GM12878 (cell line): Measurements from ENCODE around the gene KRTAP10-1. TPM values are rescaled to one million over a fixed set of nuclear protein-coding genes. Genes with fewer than 3 reads are reported as not detected.

Source experiments
- ATAC-seq: fragments of 200-7000 bp; cut with Tn5 transposase; 3 replicates; pipeline ENCODE4 v1.9.1; 2020; ENCODE audit warnings: mild to moderate bottlenecking, moderate library complexity
- BruUV-seq: library from RNA; stranded (reverse); fragments of 400-500 nt; replicated peaks from 2 replicates; lab custom pipeline; 2021; lab: Mats Ljungman, UMichigan
- CTCF ChIA-PET: fragments of 300-600 bp; sonication (Branson Sonifier 250); formaldehyde crosslinking; extraction: SDS; loops from one replicate; lab custom pipeline; 2021; ENCODE audit warnings: inconsistent platforms; lab: Yijun Ruan, JAX
- POLR2A ChIA-PET: fragments of 350-600 bp; formaldehyde crosslinking; extraction: SDS; loops from one replicate; lab custom pipeline; 2021; ENCODE audit warnings: inconsistent platforms; lab: Charles Lee
- RAD21 ChIA-PET: fragments of 300-600 bp; sonication (Branson Sonifier 250); formaldehyde crosslinking; loops from one replicate; lab custom pipeline; 2023; ENCODE audit warnings: antibody characterized with exemption; ENCODE audit not compliant: unreplicated experiment; lab: Charles Lee
- SMC1A ChIA-PET: fragments of 300-600 bp; sonication (Branson Sonifier 250); formaldehyde crosslinking; loops from one replicate; lab custom pipeline; 2023; ENCODE audit not compliant: unreplicated experiment, uncharacterized antibody; lab: Charles Lee
- DNase-seq: peaks from one replicate; pipeline ENCODE4 v3.0.0-alpha.2; 2011; ENCODE audit warnings: low read depth, low spot score
- FAIRE-seq: peaks from 3 replicates; lab custom pipeline; 2011; peaks lifted over from hg19 to GRCh38; lab: Jason Lieb, UNC
- H2AFZ ChIP-seq: 2 replicates; pipeline ENCODE4 v1.6.0; 2011; ENCODE audit warnings: low read depth, low read length, control low read depth; ENCODE audit not compliant: control insufficient read depth
- H3K27ac ChIP-seq: 2 replicates; pipeline ENCODE4 v1.5.1; 2011; ENCODE audit warnings: control low read depth; ENCODE audit not compliant: control insufficient read depth, insufficient read depth
- H3K27me3 ChIP-seq, 2 experiments: replicated peaks in 1 of 2; 2 replicates each; pipeline versions ENCODE4 v1.6.0 to v1.6.1; 2011; ENCODE audit warnings: low read length in 1 of 2; ENCODE audit not compliant: control insufficient read depth in 2 of 2, insufficient read depth in 2 of 2
- H3K36me3 ChIP-seq, 2 experiments: 2 replicates each; pipeline ENCODE4 v1.5.1; 2011; ENCODE audit warnings: low read length in 1 of 2; ENCODE audit not compliant: control insufficient read depth in 2 of 2, insufficient read depth in 2 of 2
- H3K4me1 ChIP-seq: 2 replicates; pipeline ENCODE4 v1.6.1; 2011; ENCODE audit warnings: mild to moderate bottlenecking, low read length, moderate library complexity, mixed read lengths; ENCODE audit not compliant: control insufficient read depth, insufficient read depth
- H3K4me2 ChIP-seq: 2 replicates; pipeline ENCODE4 v1.6.0; 2011; ENCODE audit warnings: control low read depth; ENCODE audit not compliant: control insufficient read depth, insufficient read depth
- H3K4me3 ChIP-seq: fragments of 200-600 bp; sonication (generic); 2 replicates; pipeline ENCODE4 v1.5.1; 2016
- H3K79me2 ChIP-seq: 2 replicates; pipeline ENCODE4 v1.6.0; 2011; ENCODE audit warnings: low read length; ENCODE audit not compliant: control insufficient read depth, insufficient read depth
- H3K9ac ChIP-seq: 2 replicates; pipeline ENCODE4 v1.8.0; 2011; ENCODE audit warnings: low read length, control low read depth, mixed read lengths; ENCODE audit not compliant: control insufficient read depth, insufficient read depth
- H3K9me3 ChIP-seq: replicated peaks from 3 replicates; pipeline ENCODE4 v1.5.1; 2011; ENCODE audit warnings: mild to moderate bottlenecking, low read length; ENCODE audit not compliant: control insufficient read depth, insufficient read depth
- H4K20me1 ChIP-seq: 2 replicates; pipeline ENCODE4 v1.6.0; 2011; ENCODE audit not compliant: control insufficient read depth, insufficient read depth
- CBX3 ChIP-seq: fragments of 200-600 bp; sonication (generic); IDR thresholded peaks from 2 replicates; pipeline ENCODE4 v1.6.1; 2016; ENCODE audit warnings: low read depth, borderline replicate concordance
- CHD2 ChIP-seq: IDR thresholded peaks from 2 replicates; pipeline ENCODE4 v1.6.1; 2011; ENCODE audit warnings: low read depth, low read length, improper control_type of control experiment, borderline replicate concordance
- EED ChIP-seq: sonication (generic); IDR thresholded peaks from 2 replicates; pipeline ENCODE4 v1.6.1; 2016; ENCODE audit warnings: antibody characterized with exemption, low read depth
- EP300 ChIP-seq, 2 experiments: fragments of 150-350 bp in 1 of 2; IDR thresholded peaks; 2 replicates each; pipeline ENCODE4 v1.6.1; 2011 to 2012; ENCODE audit warnings: low read depth in 2 of 2, low read length in 2 of 2, borderline replicate concordance in 1 of 2, improper control_type of control experiment in 1 of 2, inconsistent platforms in 1 of 2; ENCODE audit not compliant: control insufficient read depth in 1 of 2
- ESRRA ChIP-seq: IDR thresholded peaks from 2 replicates; pipeline ENCODE4 v1.6.1; 2012; ENCODE audit warnings: mild to moderate bottlenecking, low read length, improper control_type of control experiment
- HCFC1 ChIP-seq: fragments of 150-350 bp; IDR thresholded peaks from 2 replicates; pipeline ENCODE4 v1.6.1; 2014; ENCODE audit warnings: low read length
- HDAC6 ChIP-seq: fragments of 200-600 bp; sonication (generic); IDR thresholded peaks from one replicate; pipeline ENCODE4 v1.8.0; 2017; ENCODE audit warnings: antibody characterized with exemption; ENCODE audit not compliant: unreplicated experiment
- JUNB ChIP-seq: IDR thresholded peaks from 2 replicates; pipeline ENCODE4 v1.6.1; 2016; ENCODE audit warnings: antibody characterized with exemption, mild to moderate bottlenecking
- NFYB ChIP-seq: IDR thresholded peaks from 2 replicates; pipeline ENCODE4 v1.6.1; 2011; ENCODE audit warnings: low read depth, mild to moderate bottlenecking, low read length, improper control_type of control experiment, moderate library complexity; ENCODE audit not compliant: insufficient read depth
- POU2F2 ChIP-seq: IDR thresholded peaks from 3 replicates; pipeline ENCODE4 v1.6.1; 2011; ENCODE audit warnings: low read depth, mild to moderate bottlenecking, low read length, borderline replicate concordance
- SREBF1 ChIP-seq: IDR thresholded peaks from 2 replicates; pipeline ENCODE4 v1.6.1; 2012; ENCODE audit warnings: mild to moderate bottlenecking, low read length
- TBL1XR1 ChIP-seq: IDR thresholded peaks from 2 replicates; pipeline ENCODE4 v1.6.1; 2012; ENCODE audit warnings: low read depth, low read length, improper control_type of control experiment
- TCF12 ChIP-seq: IDR thresholded peaks from 2 replicates; pipeline ENCODE4 v1.6.1; 2011; ENCODE audit warnings: low read depth, mild to moderate bottlenecking, low read length
- ZBED1 ChIP-seq: IDR thresholded peaks from 2 replicates; pipeline ENCODE4 v1.6.1; 2016; ENCODE audit warnings: borderline replicate concordance
- ZZZ3 ChIP-seq: IDR thresholded peaks from 2 replicates; pipeline ENCODE4 v1.6.1; 2011; ENCODE audit warnings: low read depth; ENCODE audit not compliant: control insufficient read depth, insufficient read length
- WGBS: methylation state at CpG from one replicate; pipeline ENCODE4 v1.1.6; 2016; ENCODE audit warnings: low lambda C conversion rate; ENCODE audit not compliant: insufficient replicate concordance, insufficient coverage; ENCODE audit errors: missing lambda C conversion rate; 5-methylcytosine and 5-hydroxymethylcytosine counted together
- in situ Hi-C: fragments of 300-500 bp; cut with MboI; formaldehyde crosslinking; loops from 9 replicates; pipeline ENCODE4 v1.14.3; 2018; ENCODE audit warnings: mixed read lengths
- intact Hi-C: fragments of 100-400 bp; cut with micrococcal nuclease; formaldehyde crosslinking; loops from one replicate; pipeline ENCODE4 v1.14.2; 2022; ENCODE audit not compliant: unreplicated experiment
- polyA plus RNA-seq, 11 experiments: library from polyadenylated mRNA; depleted of rRNA in 4 of 11; unstranded in 6 of 11; stranded (reverse) in 5 of 11; fragments of >200 nt; fragmentation: Nextera tagmentation in 4 of 11; fragmentation: Illumina TruSeq in 1 of 11; extraction: Ambion mirVana in 4 of 11; extraction: Trizol in 1 of 11; gene quantifications; 1 replicate in 1 of 11; 2 replicates in 10 of 11; pipeline versions ENCODE4 v1.2.1 to v1.2.3, GENCODE V29; 2011 to 2016; ENCODE audit warnings: inconsistent platforms in 2 of 11, missing spikeins in 2 of 11, low read depth in 1 of 11
- total RNA-seq, 4 experiments: library from RNA; depleted of rRNA in 3 of 4; stranded (reverse); fragments of >200 nt in 3 of 4; fragmentation: Illumina TruSeq in 1 of 4; extraction: Trizol in 1 of 4; gene quantifications; 2 replicates each; pipeline versions ENCODE4 v1.2.1 to v1.2.3, GENCODE V29; 2013 to 2021
- TF ChIP-seq, protein P1 (sequence below): fragments of 450-650 bp; IDR thresholded peaks from 2 replicates; pipeline ENCODE4 v1.6.1; 2017; ENCODE audit warnings: mild to moderate bottlenecking, low read depth, inconsistent platforms; ENCODE audit not compliant: poor library complexity, severe bottlenecking
- TF ChIP-seq, protein P2 (sequence below): IDR thresholded peaks from 2 replicates; pipeline ENCODE4 v1.6.1; 2012; ENCODE audit warnings: low read length, inconsistent platforms

Gene KRTAP10-1
- total and polyA plus RNA-seq, 10 of the 15 experiments (the other 5 are each of a cell fraction or from before 2014, with no cell fraction given) = not detected

DNA sequence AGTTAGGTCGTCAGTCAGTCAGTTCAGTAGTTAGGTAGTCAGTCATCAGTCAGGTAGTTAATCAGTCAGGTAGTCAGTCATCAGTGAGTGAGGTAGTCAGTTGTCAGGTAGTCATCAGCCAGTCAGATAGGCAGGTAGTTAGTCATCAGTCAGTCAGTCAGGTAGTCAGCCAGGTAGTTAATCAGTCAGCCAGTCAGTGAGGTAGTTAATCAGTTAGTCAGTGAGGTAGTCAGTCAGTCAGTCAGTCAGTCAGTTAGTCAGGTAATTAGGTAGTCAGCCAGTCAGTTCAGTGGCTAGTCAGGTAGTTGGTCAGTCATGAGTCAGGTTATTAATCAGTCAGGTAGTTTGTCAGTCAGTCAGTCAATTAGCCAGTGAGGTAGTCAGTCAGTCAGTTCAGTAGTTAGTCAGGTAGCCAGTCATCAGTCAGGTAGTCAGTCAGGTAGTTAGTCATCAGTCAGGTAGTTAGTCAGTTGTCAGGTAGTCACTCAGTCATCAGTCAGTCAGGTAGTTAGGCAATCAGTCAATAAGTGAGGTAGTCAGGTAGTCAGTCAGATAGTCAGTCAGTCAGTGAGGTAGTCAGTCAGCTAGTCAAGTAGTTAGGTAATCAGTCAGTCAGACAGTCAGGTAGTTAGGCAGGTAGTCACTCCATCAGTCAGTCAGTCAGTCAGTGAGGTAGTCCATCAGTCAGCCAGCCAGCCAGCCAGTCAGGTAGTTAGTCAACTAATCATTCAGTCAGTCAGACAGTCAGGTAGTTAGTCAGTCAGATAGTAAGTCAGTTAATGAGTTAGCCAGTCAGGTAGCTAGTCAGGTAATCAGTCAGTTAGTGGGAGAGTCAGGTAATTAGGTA is 16.2 kb downstream of the KRTAP10-1 start:
- H3K4me1 ChIP-seq = no peaks in the 10 kb centered on the region
- H3K9ac ChIP-seq = no peak overlapping the region
- H2AFZ ChIP-seq = no peak overlapping the region
- no peak for ATAC-seq
- no peak overlapping the region for H3K27ac ChIP-seq
- ChIA-PET POLR2A (no interaction called here), SMC1A (no interaction called here), CTCF (no interaction called here), RAD21 (no interaction called here)
- DNase-seq = no peak
- BruUV-seq = no TSS peak
- in situ Hi-C loops (no loop called here), intact Hi-C loops (no loop called here)
- H3K36me3 ChIP-seq = no peaks in the 10 kb centered on the region
- H4K20me1 ChIP-seq = no peaks in the 10 kb centered on the region
- TF ChIP-seq POU2F2 (no peak), ZZZ3 (no peak), CHD2 (no peak), TCF12 (no peak), NFYB (no peak), CBX3 (no peak), ZBED1 (no peak), JUNB (no peak), SREBF1 (no peak), TBL1XR1 (no peak), EP300 (IDR thresholded peaks at IDR 0.05; ENCODE audit: borderline replicate concordance in 1 of 2, control insufficient read depth in 1 of 2, low read depth in 2 of 2, low read length in 2 of 2) (no peak), HCFC1 (no peak), HDAC6 (no peak), ESRRA (no peak), EED (no peak)
- TF ChIP-seq, protein P1, sequence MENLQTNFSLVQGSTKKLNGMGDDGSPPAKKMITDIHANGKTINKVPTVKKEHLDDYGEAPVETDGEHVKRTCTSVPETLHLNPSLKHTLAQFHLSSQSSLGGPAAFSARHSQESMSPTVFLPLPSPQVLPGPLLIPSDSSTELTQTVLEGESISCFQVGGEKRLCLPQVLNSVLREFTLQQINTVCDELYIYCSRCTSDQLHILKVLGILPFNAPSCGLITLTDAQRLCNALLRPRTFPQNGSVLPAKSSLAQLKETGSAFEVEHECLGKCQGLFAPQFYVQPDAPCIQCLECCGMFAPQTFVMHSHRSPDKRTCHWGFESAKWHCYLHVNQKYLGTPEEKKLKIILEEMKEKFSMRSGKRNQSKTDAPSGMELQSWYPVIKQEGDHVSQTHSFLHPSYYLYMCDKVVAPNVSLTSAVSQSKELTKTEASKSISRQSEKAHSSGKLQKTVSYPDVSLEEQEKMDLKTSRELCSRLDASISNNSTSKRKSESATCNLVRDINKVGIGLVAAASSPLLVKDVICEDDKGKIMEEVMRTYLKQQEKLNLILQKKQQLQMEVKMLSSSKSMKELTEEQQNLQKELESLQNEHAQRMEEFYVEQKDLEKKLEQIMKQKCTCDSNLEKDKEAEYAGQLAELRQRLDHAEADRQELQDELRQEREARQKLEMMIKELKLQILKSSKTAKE = no peak
- TF ChIP-seq, protein P2, sequence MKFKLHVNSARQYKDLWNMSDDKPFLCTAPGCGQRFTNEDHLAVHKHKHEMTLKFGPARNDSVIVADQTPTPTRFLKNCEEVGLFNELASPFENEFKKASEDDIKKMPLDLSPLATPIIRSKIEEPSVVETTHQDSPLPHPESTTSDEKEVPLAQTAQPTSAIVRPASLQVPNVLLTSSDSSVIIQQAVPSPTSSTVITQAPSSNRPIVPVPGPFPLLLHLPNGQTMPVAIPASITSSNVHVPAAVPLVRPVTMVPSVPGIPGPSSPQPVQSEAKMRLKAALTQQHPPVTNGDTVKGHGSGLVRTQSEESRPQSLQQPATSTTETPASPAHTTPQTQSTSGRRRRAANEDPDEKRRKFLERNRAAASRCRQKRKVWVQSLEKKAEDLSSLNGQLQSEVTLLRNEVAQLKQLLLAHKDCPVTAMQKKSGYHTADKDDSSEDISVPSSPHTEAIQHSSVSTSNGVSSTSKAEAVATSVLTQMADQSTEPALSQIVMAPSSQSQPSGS = no peak
- no peaks in the 10 kb centered on the region; the same call in 2 of the 3 replicates for H3K9me3 ChIP-seq
- no peaks in the 10 kb centered on the region for H3K27me3 ChIP-seq
- no peak overlapping the region for H3K4me2 ChIP-seq
- no peak for FAIRE-seq
- H3K4me3 ChIP-seq = no peak overlapping the region
- no peaks in the 10 kb centered on the region for H3K79me2 ChIP-seq
- 0% methylated on average over 1 of the region's 1 CpG for WGBS
